ENCODE results near the gene MDK.

GRCh38 chr11:46413760-46414465 is 32.4 kb downstream of the MDK start:
- TF ChIP-seq POLR2AphosphoS5 (IDR thresholded peaks at IDR 0.05), result no peak
- no peak for TF ChIP-seq CTCF (IDR thresholded peaks at IDR 0.05)
- TF ChIP-seq POLR2A (IDR thresholded peaks at IDR 0.05), result no peak
- TF ChIP-seq EP300 (IDR thresholded peaks at IDR 0.05), result no peak

Measured in gastroesophageal sphincter (tissue), 3 donors.